Fibroblast of the aortic adventitia (primary cell): Measurements from ENCODE around the gene CLDN5. TPM values are rescaled to one million over a fixed set of nuclear protein-coding genes. Genes with fewer than 3 reads are reported as not detected.

Source experiments
- DNase-seq: peaks from one replicate; pipeline ENCODE4 v3.0.0-alpha.2; 2010; ENCODE audit warnings: low read depth
- H3K4me3 ChIP-seq: 2 replicates; pipeline ENCODE4 v1.5.1; 2011; ENCODE audit warnings: low read depth, mild to moderate bottlenecking, control low read depth, low read length, moderate library complexity
- total RNA-seq: library from RNA; depleted of rRNA; stranded (reverse); fragments of >200 nt; gene quantifications from 2 replicates; pipeline ENCODE4 v1.2.3, GENCODE V29; 2012; ENCODE audit warnings: low replicate concordance
- TF ChIP-seq, protein P1 (sequence below): IDR thresholded peaks from 2 replicates; pipeline ENCODE4 v1.5.1; 2011; ENCODE audit warnings: mild to moderate bottlenecking, low read length, control low read depth, inconsistent platforms; ENCODE audit not compliant: insufficient read depth

Gene CLDN5
- total RNA-seq, 1 donor = 0.27 TPM

DNA sequence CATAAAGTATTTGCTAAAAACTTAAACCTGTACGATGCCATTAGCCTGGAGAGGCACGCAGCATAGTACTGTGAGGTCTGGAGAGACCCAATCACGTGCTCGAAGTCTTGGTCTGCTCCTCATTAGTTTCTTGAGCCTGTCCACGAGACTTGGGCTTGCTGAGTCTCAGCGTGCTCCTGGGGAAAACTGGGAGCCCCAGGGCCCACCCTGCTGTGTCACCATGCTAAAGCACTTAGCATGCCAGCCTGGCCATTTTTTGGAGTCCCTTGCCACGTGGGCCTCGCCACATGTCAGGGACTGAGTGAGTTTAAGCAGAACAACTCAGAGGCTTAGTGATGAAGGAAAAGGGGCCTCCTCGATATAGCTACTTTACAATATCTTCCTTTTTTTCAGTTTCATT lies 41.9 kb downstream of the CLDN5 start:
- TF ChIP-seq, protein P1, sequence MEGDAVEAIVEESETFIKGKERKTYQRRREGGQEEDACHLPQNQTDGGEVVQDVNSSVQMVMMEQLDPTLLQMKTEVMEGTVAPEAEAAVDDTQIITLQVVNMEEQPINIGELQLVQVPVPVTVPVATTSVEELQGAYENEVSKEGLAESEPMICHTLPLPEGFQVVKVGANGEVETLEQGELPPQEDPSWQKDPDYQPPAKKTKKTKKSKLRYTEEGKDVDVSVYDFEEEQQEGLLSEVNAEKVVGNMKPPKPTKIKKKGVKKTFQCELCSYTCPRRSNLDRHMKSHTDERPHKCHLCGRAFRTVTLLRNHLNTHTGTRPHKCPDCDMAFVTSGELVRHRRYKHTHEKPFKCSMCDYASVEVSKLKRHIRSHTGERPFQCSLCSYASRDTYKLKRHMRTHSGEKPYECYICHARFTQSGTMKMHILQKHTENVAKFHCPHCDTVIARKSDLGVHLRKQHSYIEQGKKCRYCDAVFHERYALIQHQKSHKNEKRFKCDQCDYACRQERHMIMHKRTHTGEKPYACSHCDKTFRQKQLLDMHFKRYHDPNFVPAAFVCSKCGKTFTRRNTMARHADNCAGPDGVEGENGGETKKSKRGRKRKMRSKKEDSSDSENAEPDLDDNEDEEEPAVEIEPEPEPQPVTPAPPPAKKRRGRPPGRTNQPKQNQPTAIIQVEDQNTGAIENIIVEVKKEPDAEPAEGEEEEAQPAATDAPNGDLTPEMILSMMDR = no peak
- DNase-seq = no peak
- H3K4me3 ChIP-seq = no peak overlapping the region

DNA sequence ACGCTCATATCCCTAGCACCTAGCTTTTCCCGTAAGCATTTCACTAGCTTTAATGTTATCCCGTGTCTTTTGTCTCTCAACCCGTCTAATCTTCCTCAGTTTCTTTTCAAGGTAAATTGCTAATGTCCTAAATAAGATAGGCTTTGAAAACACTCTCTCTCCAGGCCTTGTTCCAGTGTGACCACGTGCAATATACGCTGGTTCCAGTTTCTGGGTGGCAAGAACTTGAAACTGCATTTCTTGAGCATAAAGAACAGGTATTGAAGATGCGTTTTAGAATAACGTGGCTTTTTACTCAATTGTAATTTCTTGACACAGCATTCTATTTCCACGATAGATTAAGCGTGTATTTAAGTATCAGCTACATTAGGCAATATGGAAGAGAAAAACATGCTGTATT lies 43.4 kb downstream of the CLDN5 start:
- no peak overlapping the region for H3K4me3 ChIP-seq
- DNase-seq = no peak
- TF ChIP-seq, protein P1 = no peak

DNA sequence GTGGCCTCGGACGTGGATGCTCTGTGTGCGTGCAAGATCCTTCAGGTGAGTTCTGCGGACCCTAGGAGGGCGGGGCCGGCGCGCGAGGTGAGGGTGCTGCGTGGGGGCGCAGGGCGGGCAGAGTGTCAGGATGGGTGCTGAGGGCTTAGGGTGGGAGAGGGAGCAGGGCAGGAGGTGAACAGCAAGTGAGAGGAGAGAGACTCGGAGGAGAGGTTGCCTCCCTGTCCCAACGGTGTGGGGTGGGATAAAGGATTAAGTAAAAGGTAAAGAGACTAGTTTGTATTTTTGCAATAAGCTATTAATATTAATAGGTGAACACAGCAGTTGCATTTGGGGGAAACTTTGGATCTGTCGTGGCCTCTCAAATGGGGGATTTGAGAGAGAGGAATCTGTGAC lies 44.0 kb downstream of the CLDN5 start:
- peak overlapping the region; percentile 82 for H3K4me3 ChIP-seq
- DNase-seq = no peak
- TF ChIP-seq, protein P1 = no peak

DNA sequence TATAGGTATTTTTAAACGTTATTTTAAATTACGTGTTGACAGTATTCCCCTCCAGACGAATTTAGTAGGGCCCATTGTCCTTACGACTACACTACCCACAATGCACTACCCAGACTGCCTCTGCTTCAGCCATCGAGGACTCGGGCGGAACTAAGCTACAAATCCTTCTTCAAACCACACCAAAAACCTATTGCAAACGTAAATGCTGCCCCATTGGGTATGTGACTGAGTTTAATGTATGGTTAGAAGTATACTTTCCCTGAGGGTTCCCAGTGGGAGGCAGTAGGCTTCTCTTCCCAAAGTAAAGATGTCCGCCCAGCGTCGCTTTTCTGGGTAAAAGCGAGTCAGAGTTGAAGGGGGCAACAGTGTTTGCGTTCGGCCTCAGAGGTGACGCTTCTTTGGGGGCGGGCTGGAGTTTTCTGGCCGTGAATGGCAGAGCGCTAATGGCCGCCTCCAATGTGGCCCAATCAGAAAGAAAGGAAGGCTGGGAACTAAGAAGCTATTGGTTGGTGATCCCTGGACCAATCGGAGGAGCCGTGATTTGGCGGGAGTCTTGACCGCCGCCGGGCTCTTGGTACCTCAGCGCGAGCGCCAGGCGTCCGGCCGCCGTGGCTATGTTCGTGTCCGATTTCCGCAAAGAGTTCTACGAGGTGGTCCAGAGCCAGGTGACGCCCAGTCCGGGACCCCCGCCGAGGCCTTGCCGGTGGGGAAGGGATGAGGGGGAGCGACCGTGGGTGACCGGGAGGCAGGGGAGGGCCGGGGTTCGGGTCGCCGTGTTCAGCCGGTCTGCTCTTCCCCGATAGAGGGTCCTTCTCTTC lies 44.6 kb downstream of the CLDN5 start, which contains the start of gene CDC45:
Gene CDC45, plus strand, starts transcription at position 566 of the 818 bp plus-strand sequence. Its CDS starts 49 bp downstream, at position 615.
- H3K4me3 ChIP-seq = peak within 1 kb of the TSS; percentile 96
- DNase-seq = peak; percentile 99
- TF ChIP-seq, protein P1 = no peak

DNA sequence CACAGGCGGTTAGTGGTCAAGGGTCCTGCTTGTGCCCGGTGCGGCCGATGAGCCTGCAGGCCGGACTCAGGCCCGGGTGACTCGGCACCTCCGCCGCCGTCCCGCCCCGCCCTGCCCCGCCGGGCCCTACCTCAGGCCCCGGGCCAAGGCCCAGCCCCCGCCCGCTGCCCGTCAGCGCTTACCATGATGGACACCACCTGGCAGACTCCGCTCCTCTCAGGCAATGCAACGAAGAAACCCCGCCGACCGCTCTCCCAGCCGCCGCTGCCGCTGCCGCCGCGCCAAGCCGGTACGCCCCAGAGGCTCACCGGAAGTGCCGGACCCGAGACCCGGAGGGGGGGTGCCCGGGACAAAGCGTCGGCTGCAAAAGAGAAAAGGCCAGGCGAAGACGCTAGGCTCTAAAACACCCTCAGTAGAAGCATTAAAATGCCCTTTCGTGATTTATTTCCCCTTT lies 45.3 kb downstream of the CLDN5 start, which contains the start of gene UFD1:
Gene UFD1, minus strand, starts transcription at position 293 of the 454 bp plus-strand sequence. Its CDS starts 108 bp downstream, at position 185.
- TF ChIP-seq, protein P1 = no peak
- peak; percentile 84 for DNase-seq
- peak within 1 kb of the TSS; percentile 96 for H3K4me3 ChIP-seq

DNA sequence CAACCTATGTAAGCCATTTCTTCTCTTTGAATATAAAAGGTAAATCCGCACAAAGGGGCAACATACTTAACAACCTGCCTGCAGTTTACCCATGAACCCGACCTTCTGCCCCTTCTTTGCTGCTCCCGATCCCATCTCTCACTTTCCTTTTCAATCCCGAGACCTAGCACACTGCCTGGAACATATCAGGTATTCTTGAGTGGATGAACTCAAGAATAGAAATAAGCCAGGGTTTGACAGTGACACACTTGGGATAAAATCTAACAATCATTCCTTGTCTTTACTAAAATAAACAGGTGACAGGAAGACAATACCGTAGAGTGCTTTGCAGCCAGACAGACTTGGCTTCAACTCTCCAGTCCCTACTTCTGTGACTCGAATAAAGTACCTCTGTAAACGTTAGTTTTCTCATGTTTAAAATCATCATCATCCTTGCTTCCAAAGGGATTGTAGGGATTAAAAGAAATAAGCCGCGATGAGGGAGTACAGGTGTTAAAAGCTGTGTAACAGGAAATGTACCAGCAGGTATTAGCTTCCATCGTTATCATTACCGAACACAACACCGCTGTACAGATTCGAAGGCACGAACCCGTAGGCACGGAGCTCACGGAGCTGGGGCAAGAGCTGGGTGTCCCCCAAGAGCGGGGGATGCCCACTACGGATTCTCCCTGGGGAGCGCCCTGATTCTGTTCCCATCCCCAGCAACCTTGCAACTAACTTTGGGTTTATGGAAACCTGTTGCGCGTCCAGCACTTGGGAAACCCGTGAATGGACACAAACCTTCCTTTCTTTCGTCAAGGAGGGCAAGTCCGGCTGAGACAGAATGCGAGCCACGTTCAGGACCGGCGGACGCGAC lies 45.9 kb downstream of the CLDN5 start:
- peak overlapping the region; percentile 96 for H3K4me3 ChIP-seq
- no peak for DNase-seq
- TF ChIP-seq, protein P1 = no peak
